Calu3 (cell line): ENCODE results near the gene DNAH7. TPM values are rescaled to one million over a fixed set of nuclear protein-coding genes. Genes with fewer than 3 reads are reported as not detected.
A peak's percentile ranks its signal among the peaks of the same experiment; 100 is the strongest.

Experiments
- BruUV-seq: library from RNA; stranded (reverse); fragments of 400-500 nt; replicated peaks from 2 replicates; lab custom pipeline; 2021; lab: Mats Ljungman, UMichigan
- CTCF ChIA-PET: fragments of 300-600 bp; sonication (Branson Sonifier 250); formaldehyde crosslinking; loops from one replicate; lab custom pipeline; 2022; ENCODE audit warnings: antibody characterized with exemption; lab: Charles Lee
- DNase-seq: peaks from one replicate; pipeline ENCODE4 v3.0.0; 2022
- H3K27ac Mint-ChIP-seq: one replicate; pipeline ENCODE4 v1.8.0; 2022; ENCODE audit warnings: mixed read lengths; ENCODE audit not compliant: unreplicated experiment
- H3K27me3 Mint-ChIP-seq: one replicate; pipeline ENCODE4 v1.8.0; 2022; ENCODE audit warnings: mixed read lengths; ENCODE audit not compliant: unreplicated experiment
- H3K36me3 Mint-ChIP-seq: one replicate; pipeline ENCODE4 v1.8.0; 2022; ENCODE audit warnings: mild to moderate bottlenecking, moderate library complexity, mixed read lengths; ENCODE audit not compliant: insufficient read depth, unreplicated experiment
- H3K4me1 Mint-ChIP-seq: one replicate; pipeline ENCODE4 v1.8.0; 2022; ENCODE audit warnings: mild to moderate bottlenecking, low read depth, mixed read lengths; ENCODE audit not compliant: unreplicated experiment
- H3K4me3 Mint-ChIP-seq: one replicate; pipeline ENCODE4 v1.8.0; 2022; ENCODE audit warnings: mild to moderate bottlenecking, low read depth, moderate library complexity, mixed read lengths; ENCODE audit not compliant: unreplicated experiment
- H3K9me3 Mint-ChIP-seq: one replicate; pipeline ENCODE4 v1.8.0; 2022; ENCODE audit warnings: low read depth, mixed read lengths; ENCODE audit not compliant: unreplicated experiment
- CTCF ChIP-seq: fragments of 200-600 bp; IDR thresholded peaks from one replicate; pipeline ENCODE4 v1.8.0; 2022; ENCODE audit warnings: antibody characterized with exemption; ENCODE audit not compliant: unreplicated experiment
- intact Hi-C: fragments of 100-400 bp; cut with micrococcal nuclease; formaldehyde crosslinking; loops from one replicate; pipeline ENCODE4 v1.10.0; 2022; ENCODE audit not compliant: unreplicated experiment
- total RNA-seq: library from RNA; stranded (reverse); gene quantifications from 2 replicates; pipeline ENCODE4 v1.2.3, GENCODE V29; 2022

The DNAH7 gene
- total RNA-seq, 1 experiment from 2014 or later: 2.5 TPM

- DNase-seq: no peak
- BruUV-seq: no TSS peak
- Mint-ChIP-seq H3K4me3 (no peak overlapping the region), H3K27me3 (no peaks in the 10 kb centered on the region), H3K9me3 (peaks cover 14% of the 10 kb centered on the region), H3K4me1 (no peaks in the 10 kb centered on the region), H3K27ac (no peak overlapping the region), H3K36me3 (no peaks in the 10 kb centered on the region)
- TF ChIP-seq CTCF: no peak
- intact Hi-C loops: no loop called here
- CTCF ChIA-PET: no interaction called here
Observed at GRCh38 chr2:196086517-196087368, 18.1 kb upstream of the DNAH7 start.

GRCh38 chr2:196083601-196084000 is 15.0 kb upstream of the DNAH7 start:
- DNase-seq: no peak
- H3K4me3 Mint-ChIP-seq: no peak overlapping the region
- CTCF ChIA-PET: no interaction called here
- peaks cover 10% of the 10 kb centered on the region for H3K9me3 Mint-ChIP-seq
- intact Hi-C loops: no loop called here
- no peaks in the 10 kb centered on the region for H3K36me3 Mint-ChIP-seq
- peaks cover 9% of the 10 kb centered on the region for H3K4me1 Mint-ChIP-seq
- BruUV-seq: no TSS peak
- no peak for TF ChIP-seq CTCF
- H3K27me3 Mint-ChIP-seq: no peaks in the 10 kb centered on the region
- H3K27ac Mint-ChIP-seq: no peak overlapping the region

GRCh38 chr2:196080526-196080925 is 11.9 kb upstream of the DNAH7 start:
- peaks cover 10% of the 10 kb centered on the region for H3K9me3 Mint-ChIP-seq
- H3K27me3 Mint-ChIP-seq: no peaks in the 10 kb centered on the region
- H3K4me3 Mint-ChIP-seq: no peak overlapping the region
- H3K4me1 Mint-ChIP-seq: peaks cover 10% of the 10 kb centered on the region
- no peak for DNase-seq
- H3K27ac Mint-ChIP-seq: peak overlapping the region; percentile 12
- H3K36me3 Mint-ChIP-seq: no peaks in the 10 kb centered on the region
- intact Hi-C loops: no loop called here
- CTCF ChIA-PET: interaction anchor here (0.7 kb wide), 1 partner anchor 196 kb away, joined by 3 read pairs; no protein-coding TSS in a partner anchor
- TF ChIP-seq CTCF: no peak
- no TSS peak for BruUV-seq

- Mint-ChIP-seq H3K9me3 (peaks cover 10% of the 10 kb centered on the region), H3K27me3 (no peaks in the 10 kb centered on the region), H3K4me1 (peaks cover 15% of the 10 kb centered on the region), H3K27ac (no peak overlapping the region), H3K36me3 (no peaks in the 10 kb centered on the region), H3K4me3 (no peak overlapping the region)
- no peak for DNase-seq
- CTCF ChIA-PET: interaction anchor here (1.2 to 3.5 kb wide), 7 partner anchors 91 to 375 kb away, joined by 3 to 23 read pairs (median 11); no protein-coding TSS in a partner anchor
- no TSS peak for BruUV-seq
- no peak for TF ChIP-seq CTCF
- intact Hi-C loops: no loop called here
Observed at GRCh38 chr2:196079052-196079451, 10.4 kb upstream of the DNAH7 start.
